NK-92 treated with Interleukin-12 subunit alpha and Interleukin-12 subunit beta, amount 100 ng/mL, for 24 hours (cell line): Measurements from ENCODE around the gene CST3.
"Not testable (repeated sequence)": the region's sequence is repeated elsewhere in the genome, so short reads cannot be mapped to it uniquely, and the experiment has no call there.

Experiments used
- DNase-seq: peaks from one replicate; lab custom pipeline; 2025; lab: John Stamatoyannopoulos, UW

Gene CST3

DNA sequence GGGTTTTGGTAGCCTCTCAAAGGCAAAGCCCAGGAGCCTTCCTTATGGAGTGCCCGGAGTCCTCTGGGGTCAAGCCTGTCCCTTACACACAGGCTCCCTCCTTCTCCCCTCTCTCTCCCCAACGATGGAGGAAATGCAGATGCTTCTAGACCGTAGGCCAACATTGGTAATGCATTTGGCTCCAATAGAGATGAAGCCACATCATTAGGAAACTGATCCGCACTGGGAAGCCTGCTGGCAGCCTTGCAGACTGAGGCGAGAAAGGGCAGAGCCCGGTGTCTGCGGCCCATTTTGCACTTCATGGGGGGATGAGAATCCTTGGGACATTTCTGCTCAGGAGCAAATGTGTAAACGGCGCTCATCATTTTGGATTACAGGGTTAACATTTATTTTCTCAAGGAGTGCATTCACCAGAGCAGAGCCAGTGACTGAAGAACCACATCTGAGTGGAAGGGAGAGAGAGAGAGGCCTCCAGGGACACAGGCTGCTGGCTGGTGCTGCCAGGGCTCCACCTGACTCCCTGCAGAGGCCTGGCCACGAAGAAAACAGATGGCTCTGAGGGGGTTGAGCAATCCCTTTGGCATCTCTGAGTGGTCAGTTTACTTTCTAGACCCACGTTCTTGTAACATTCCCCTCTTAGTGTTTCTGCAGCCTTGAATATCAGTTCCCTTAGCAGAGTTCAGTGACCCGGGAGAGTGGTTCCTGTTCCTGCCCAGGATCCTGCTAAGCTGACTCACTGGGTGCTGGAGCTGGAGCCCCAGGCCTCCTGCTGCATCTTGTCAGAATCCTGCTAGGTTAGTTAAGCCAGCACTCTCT lies 4.4 kb upstream of the CST3 start:
- no peak for DNase-seq

DNA sequence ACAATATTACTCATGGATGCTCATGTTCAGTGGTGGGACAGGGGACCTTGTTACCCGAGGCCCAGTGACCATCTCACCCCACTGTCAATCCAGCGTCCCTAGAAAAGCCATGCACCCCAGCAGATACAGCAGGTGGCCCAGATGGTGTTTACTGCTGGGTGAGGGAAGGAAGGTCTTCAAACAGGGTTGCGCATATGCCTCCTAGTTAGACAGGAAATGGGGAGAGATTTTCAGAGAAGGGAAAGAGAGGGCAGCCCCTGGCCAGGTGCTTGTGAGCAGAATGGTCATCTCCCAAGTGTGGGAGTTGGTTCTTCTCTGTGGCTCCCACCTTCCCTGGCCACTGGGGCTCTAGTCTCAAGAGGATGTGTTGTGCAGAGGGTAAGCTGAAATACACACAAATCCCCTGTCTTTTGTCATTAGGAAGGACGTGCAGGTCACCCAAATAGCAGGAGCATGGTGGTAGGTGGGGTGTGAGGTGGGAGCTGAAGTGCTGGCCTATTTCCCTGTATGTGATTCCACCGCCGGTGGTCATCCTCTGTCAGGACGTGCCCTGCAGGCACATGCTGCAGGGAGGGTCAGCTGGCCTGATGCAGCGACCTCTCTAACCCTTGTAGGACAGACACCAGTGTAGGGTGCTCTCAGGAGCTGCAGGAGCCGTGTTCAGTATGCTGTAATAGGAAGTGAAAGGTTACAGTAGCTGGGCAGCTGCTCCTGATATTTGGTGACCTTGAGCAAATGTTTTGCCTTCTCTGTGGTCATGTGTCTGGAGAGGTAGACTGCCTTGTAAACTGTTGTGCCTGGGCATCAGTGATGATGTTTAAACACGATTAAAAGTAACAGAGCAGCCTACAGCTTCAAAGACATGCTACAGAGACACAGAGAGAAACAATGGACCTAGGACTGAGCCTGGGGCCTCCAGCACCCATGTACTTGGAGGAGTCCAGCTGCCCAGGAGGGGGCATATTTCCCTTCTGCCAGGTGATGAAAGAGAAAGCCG lies 3.2 kb upstream of the CST3 start:
- DNase-seq: no peak

DNA sequence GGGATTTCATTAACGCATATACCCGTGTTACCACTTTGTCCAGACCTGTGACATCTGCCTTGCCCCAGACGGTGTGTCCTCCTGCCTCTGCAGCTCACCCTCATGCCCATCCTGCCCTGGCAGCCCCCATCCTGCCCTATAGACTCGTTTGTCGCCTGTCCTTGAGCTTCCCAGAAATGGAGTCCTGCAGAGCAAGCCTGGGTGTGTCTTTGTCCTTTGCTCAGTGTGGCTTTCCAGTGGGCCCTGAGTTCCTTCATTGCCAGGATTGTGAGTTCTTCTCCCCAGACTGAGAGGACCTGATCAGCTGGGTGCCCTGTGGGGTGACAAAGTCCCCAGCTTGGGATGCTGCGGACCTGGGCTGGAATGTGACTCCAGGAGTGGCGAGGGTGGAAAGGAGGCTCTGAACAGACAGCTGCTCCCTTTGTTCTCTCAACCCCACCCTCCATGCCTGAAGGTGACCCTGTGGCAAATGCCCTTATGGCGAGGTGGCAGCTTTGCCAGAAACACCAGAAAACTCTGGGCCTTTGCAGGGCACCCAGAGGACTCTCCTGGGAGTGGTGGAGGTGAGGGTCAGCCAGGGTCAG lies 2.4 kb upstream of the CST3 start:
- no peak for DNase-seq

DNA sequence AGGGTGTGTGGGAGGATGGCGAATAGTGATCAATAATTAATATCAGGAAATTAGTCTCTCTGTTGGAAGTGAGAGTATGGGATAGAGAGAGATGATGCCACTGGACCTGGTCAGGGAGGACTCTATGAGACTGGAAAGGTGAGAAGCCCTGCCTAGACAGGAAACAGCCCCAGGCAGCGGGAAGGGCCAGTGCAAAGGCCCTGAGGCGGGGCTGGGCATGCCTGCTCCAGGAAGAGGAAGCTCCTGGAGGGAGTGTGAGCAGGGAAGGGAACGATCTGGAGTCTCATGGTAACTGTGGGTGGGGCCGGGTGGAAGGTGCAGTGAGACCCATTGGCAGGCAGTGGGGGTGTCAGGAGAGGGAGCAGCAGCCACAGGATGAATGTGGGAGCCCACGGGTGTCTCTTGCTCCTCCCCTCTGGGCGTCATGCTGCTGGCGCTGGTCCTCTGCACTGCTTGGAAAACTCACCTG lies 1.8 kb upstream of the CST3 start:
- DNase-seq: no peak

DNA sequence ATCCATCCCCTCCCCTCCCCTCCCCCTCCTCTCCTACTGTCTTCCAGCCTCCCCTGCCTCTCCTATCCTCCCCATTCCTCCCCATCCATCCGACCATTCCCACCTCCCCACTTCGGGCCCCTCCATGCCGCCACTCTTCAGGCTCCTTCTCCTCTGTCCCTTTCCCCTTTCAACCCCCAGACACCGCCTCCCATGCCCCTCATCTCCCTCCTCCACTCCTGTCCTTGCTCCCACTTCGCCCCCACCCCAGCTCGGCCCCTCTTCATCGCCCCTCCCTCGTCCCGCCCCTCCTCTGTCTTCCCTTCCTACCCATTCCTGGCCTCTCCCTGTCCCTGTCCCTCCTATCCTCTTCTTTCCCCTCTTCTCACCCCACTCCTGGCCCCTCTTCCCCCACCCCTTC lies 554 bp upstream of the CST3 start:
- no peak for DNase-seq

DNA sequence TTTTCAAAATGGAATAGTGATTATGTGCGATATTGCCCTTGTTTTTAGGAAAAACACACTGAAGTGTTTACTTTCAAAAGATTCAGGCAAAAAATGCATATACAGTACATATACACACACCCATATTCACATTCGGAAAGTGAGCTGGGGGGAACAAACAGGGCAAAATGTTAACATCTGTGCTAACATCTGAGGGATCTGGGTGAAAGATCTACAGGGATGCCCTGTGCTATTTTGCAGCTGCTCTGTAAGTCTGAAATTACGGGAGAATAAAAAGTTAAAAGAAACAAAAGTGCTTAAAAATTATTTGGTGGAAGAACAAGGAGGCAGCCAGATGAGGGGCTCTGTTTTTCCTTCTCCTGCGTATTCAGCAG lies 860 bp downstream of the CST3 start:
- DNase-seq: no peak

DNA sequence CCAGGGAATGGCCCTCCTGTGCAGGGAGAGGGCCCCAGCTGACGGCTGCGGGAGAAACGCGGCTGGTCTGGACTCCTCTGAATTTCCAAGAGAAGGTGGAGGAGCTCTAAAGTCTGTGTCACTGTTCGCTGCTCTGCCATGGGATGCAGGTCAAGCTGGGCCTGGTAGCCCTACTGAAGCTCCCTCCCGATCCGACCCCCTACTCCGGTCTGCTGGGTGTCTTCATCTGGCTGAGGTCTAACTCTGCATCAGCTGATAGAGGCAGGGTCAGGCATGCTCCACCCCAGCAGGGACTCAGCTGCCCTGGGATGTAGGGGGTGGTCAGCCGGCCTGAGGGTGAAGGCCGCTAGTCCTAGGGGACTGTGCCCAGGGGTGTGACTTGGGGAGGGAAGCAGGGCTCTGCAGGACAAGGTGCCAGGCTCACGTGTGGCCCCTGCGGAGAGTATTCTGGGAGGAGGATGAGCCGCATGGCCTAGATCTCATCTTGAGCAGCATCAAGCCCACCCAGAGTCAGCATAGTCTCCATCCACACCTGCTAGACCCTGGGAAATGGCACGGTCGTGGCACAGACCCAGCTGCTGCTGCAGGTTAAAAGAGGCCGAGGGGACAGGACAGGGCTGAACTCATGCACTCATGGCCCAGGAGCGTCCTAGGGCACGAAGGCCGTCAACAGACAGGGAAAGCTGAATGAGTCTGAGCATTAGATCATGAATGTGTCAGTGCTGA lies 1.4 kb downstream of the CST3 start:
- no peak for DNase-seq

DNA sequence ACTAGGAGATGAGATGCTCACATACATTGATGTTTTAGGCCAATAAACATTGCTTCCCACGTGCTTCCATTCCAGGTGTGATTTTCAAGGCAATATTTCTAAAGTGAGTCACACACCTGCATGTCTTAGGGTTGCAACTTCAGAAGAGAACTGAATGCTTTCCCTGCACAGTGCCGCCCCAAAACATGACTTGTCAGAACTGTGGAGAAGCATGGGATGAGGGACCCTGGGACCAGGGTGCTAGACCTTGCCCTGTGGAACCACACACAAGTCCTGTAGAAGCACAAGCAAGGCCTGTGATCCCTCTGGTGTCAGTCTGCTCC lies 2.0 kb downstream of the CST3 start:
- not testable (repeated sequence) for DNase-seq

DNA sequence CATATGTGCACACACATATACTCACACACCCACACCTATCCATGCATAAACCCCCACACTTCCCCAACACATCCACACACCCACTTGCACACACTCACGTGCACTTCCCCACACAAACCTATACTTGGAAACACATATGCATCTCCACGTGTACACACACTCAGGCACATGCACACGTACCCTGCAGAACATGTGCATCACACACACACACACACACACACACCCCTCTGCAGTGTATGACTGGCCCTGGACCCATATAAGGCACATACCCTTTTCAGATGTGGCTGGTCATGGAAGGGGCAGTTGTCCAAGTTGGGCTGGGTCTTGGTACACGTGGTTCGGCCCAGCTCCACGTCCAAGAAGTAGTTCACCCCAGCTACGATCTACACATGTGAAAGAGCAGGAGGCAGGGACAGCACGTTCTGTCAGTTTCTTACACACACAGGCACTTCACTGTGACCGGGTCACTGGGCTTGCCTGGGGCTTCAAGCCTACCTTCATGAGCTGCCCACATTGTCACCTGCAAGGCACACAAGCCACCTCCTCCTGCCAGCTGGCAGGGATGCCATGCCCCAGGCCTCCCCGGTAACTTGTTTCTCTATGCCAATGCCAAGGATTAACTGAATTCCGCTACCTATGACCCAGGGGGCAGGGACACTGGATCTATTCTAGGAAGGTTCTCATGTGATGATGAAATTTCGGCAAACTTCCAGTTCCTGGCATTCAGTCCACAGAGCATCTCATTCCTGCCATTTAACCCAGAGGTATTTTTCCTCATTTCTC lies 2.6 kb downstream of the CST3 start:
- no peak for DNase-seq

DNA sequence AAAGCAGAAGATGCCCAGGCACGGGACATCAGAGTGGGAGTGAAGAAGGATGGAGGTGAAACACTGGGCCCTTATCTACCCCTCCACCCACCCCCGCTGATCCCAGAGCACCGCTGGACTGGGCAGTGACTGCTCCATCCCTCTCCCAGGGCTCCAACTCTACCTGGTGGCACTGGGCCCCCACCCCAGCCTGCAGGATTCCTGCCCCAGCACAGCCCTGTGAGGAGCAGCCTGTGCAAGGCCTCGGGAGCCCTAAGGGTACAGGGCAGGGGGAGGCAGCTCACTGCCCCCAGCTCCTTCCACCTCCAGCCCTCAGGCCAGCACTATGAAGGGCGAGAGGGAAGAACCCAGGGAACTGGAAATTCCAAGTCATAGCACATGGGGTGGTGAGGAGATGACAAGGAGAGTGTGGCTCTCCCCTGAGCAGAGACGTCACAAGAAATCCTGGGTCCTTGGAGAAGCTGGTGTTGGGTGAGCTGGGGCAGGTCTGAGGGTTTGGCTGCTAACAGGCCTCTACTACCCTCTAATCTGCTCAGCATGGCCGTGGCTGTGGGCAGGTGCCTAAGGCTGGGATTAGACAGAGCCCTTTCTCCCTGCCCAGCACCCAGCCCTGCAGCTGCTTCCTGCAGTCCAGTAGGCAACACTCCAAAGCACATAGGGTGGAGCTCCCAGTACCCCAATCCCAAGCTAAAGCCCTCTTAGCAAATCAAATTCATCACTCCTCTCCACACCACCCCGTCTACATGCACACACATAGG lies 3.5 kb downstream of the CST3 start:
- no peak for DNase-seq

DNA sequence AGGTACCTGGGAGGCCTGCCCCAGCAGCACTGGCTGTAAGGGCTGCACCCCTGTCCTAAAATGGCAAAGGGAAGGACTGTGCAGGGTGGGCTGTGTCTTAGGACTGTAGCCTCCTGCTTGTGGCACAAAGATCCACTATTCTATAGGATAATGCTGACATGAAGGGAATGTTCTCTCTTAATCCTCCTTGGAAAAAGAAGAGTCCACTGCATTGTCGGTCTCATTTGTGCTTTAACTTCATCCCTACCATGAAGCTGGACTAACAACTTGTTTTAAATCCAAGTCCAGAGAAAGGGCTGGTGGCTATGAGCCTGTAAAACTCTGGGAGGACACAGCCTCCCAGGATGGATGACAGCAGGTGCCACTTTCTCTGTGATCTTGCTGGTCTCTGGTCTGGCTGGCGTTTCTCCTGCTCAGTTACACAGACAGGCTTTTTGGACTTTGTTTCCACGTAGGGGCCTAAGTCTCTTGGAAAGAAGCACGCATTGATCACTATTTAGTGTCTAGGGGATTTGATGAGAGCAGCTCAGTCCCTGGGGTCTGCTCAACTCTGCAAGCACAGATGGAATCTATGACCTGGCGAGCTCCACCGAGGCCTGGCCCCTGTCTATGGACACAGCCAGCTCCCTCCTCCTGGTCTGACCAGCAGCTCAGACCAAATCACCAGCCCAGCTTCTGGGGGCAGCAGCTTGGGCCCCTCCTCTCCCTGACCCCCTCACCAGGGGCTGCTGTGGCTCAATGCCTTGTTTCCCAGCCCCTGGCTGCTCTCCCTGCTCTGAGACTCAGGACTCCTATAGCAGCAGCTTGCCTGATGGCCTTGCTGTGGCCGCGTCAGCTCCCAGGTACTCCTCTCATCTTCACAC lies 4.8 kb downstream of the CST3 start:
- DNase-seq: no peak

DNA sequence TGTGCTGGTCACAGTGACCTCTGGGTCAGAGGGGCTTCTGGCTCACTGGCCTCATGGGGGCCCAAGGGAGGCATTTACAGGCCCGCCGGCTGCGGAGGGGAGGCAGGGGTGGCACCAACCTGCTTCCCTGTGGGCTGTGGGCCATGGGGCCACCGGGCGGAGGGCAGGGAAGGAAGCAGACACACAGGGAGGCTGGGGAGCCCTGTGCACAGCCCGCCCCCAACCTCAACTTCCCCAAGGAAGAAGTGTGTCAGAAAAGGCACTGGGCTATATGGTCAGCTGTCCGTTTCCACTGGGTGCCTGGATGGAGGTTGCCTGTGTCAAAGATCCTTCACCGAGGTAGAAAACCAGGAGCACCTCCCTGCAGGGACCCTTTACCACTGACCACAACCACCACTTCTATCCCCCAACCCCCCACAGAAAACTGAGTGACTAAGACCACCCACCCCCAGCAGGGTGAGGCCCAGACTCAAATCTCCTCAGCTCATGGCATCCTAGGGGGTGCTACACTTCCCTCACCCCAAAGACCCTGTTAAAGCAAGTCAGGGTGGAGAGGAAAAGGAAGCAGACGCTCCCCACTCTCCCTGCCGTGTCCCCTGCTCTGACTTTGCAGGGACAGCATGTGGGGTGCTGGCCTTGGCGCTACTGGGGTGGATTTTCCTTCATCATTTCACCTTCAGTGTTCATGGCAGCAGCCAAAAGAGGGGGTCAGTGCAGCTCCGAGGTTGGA lies 5.6 kb downstream of the CST3 start:
- no peak for DNase-seq

DNA sequence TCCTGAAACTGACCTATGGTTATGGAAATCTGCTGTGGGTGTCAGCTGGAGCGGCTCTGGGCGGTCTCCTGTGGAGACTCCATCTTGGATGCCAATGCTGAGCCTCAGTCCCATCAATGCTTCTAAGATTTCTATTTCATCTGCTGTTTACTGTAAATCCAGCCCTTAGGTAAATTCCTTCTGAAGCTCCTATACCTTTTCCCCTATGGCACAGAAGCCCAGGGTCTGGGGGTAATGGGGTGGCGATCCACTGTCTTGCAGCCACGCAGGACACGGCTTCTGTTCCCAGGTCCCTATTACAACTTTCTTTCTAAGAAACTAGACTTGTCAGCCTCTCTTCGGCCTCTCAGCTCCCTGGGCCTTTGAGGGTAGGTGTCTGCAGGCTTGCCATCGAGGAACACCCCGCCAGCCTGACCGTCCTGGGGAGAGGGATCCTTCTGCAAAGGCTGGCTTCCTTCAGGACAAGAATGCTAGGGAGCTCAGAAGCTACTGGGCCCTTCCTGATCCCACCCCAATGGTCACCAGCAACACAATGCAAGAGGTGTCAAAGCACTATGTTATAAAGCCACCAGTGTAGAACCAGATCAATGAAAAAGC lies 6.4 kb downstream of the CST3 start:
- no peak for DNase-seq

DNA sequence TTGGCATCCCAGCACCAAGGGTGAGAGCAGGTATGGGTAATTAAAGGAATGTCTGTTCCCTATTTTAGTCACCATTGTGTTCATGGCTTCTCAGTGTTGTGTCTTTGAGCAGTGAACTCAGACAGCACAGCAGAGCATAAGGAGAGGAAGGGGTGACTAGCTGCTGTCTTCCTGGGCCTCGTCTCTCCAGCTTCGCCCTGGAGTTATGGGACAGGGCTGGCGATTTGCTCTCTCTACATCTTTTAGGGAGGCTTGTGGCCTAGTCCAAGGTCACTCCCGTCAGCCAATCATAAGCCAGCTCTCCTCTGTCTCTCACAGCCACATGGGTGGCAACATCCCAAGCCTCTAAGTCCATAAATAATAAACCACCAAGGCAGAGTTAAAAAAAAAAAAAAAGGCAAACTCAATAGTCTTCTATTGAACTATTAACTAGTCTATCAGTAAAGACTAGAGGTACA lies 7.3 kb downstream of the CST3 start:
- no peak for DNase-seq

DNA sequence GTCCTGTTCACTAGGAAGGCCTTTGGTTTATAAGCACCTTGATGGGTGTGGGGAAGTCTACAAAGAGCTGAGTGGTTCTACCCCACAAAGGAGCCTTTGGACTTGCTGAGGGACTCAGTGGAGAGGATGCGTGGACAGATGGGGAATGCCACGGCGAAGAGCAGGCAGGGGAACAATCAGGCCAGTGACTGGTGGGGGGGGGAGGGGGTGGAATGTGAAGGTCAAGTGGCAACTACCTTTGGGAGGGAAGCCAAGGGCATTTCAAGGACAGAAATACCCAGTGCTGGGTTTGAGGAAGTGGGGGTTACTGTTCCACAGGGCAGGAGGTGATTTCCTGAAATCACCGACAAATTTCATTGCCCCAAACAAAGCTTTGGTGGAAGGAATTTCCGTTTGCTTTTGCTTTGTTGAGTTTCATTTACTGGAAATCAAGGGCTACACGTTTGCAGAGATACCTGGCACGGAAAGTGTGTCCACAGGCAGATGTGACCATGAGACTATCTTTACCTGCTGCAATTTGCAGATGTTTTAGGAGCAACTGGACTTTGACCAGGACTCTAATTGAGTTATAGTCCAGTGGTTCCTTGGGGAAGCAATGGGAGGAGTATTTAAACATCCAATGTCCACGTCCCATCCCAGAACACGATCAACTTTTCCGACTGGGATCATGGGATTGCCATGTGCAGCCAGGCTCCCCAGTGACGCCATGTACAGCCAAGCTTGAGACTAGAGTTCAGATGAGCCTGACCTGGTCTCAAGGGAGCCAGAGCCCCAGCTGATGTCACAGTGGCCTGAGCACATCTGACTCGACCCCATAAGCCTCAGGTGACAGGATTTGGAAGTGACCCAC lies 8.0 kb downstream of the CST3 start:
- DNase-seq: no peak

DNA sequence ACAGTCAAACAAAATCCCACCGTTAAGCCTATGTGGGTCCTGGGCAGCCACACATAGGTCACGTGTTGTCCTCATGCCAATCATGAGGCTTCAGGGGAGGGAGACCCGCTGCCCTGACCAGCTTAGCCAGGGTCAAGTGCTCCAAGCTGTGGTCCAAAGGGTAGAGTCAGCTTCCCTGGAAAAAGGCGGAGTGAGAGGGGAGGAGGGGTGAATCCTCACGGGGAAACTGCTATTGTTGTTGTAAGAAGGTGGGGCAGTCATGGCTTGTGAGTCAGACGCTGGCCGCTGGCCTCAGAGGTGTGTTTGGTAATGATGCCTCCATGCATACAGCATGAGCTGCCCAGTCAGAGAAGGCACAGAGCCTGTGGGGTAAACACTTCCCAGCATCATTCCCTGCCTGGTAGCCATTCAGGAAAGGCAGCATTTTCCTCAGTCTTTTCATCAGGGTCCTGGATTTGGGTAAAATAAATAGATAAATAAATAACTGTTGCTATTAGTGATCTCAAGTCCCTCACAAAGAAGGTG lies 8.7 kb downstream of the CST3 start:
- no peak for DNase-seq

DNA sequence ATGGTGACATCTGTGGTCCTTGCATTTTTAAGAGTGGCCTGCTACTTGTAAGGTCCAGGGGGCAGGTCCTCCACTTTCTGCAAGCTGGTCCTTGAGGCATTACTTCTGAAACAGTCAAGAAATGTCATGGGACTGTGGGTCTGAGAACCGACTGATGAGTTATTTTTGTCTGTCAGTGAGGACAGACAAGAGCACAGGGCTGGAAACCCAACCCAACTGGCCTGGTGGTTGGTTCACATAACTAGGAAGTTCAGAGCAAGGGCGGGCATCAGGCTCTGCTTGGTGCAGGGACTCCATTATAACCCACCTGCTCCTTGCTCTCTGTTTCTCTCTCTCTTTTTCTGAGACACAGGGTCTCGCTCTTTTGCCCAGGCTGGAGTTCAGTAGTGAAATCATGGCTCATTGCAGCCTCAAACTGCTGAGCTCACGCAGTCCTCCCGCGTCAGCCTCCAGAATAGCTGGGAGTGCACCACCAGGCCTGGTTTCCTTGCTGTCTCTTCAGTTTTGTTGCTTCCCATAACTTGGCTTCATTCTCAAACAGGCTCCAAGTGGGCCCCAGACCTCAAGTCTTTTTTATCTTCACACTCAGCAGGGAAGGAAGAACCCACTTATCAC lies 9.2 kb downstream of the CST3 start:
- no peak for DNase-seq
